EH (cell line): Measurements from ENCODE around the gene EML5.

ENCODE experiments used
- DNase-seq: peaks from one replicate; pipeline ENCODE4 v3.0.0-alpha.2; 2015; ENCODE audit warnings: low read depth

EML5 gene

DNA sequence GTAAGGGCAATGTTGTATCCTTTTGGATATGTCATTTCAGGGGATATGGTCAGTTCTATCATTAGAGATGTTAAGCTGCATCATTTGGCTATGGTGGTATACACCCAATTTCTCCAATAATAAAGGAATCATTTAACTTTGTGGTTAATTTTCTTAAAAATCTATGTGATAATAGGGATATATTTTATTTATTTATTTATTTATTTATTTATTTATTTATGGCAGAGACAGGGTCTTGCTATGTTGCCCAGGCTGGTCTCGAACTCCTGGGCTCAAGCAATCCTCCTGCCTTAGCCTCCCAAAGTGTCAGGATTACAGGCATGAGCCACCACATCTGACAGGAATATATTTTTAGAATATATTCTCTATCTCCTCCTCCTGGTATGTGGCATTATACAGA is 85.7 kb downstream of the EML5 start:
- DNase-seq: no peak

DNA sequence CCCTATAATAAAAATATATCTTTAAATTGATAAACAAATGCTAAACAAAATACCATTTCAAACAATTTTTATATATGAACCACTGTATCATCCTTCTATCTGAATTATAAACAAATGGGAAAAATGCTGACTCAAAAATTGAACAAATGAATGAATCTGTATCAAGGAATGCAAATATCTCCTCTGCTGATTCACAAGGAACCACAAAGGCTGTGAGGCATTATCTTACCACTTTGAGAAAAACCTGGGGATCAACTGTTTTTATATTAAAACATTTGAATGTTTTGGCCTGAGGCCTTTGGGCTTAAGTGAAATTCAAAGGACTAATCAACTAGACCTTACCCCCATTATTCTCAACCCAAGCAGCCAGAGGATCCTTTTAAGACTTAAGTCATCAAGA is 86.3 kb downstream of the EML5 start:
- peak; percentile 31 for DNase-seq

DNA sequence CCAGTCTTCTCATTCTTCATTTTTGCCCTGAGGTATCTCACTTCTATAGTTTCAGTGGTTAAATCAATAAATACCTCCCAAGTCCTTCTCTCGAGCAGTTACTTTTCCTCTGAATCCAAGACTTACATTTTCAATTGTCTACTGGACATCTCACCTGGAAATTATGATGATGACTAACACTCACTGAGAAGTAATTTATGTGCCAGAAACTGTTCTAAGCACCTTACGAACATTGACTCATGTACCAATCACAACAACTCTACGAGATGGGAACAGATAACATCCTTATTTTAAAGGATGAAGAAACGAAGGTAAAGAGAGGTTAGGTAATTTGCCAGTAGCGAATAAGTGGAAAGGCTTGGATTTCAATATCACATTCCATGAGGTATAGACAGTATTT is 94.1 kb downstream of the EML5 start:
- DNase-seq: no peak

GRCh38 chr14:88695870-88696269 is 96.9 kb downstream of the EML5 start:
- DNase-seq: peak; percentile 50

DNA sequence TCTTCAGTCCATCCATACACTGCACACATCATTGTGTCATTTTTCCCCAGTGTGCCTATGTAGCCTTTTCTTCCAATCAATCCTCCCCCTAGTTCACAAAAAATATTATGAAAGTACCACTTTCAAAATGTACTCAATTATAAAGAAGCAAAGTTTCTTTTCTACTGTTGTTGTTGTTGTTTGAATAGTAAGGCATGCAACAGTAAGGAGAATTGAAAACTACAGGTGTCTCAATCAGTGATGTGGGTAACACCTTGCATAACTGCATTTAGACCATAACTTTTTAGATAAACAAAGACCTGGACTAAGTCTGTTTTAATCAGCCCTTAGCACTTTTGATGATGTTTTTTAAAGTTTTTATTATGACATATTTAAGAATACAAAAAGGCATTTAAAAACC is 104.4 kb downstream of the EML5 start:
- DNase-seq: no peak

DNA sequence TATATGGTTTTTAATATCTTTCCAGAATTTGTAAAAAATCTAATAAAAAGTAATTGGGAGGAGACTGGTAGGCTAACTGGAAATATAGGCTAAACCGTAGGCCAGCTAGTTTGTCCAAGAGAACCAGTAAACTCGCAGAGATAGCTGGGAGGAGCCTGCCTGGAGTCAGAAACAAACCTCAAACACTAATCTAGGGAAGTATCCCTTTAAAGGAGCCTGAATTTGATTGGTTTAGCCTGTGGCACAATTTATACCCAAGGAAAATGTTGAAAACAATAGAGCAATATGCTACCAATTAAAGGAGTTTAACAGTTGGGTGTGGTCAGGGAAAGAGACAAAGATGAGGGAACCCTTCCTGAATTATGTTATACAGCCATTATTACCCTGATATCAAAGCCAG is 109.6 kb downstream of the EML5 start:
- no peak for DNase-seq

GRCh38 chr14:88682495-88683114 is 110.1 kb downstream of the EML5 start:
- no peak for DNase-seq

DNA sequence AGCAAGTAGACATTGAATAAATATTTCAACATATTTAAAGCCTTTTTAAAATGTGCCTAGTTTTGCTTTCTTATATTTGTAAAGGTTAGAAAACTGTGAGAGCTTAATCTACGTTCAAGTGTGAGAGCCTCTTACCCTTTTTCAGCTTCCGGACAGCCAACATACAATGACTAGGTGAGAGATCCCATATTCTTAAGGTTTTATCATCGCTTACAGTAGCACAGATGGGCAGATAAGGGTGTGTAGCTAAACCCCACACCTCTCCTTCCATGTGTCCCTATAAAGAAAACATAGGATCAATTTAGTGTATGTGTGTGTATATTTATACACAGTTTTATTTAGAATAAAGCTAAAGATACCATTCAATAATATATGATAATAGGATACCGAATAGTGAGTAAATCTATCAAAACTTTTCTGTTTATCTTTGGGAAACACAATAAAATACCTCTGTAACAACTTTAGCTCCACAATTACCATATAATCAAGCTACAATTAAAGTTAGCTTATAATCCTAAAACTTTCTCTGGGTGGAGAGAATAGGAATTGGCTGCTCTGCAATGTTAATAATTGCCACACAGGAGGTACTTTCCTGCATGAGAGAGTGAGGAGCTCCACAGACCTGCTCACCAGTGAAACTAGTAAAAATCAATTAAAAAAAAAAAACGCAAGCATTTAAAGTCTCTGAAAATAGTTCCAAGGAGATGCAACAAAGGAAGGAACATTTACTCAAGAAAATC is 110.8 kb downstream of the EML5 start:
- DNase-seq: no peak

DNA sequence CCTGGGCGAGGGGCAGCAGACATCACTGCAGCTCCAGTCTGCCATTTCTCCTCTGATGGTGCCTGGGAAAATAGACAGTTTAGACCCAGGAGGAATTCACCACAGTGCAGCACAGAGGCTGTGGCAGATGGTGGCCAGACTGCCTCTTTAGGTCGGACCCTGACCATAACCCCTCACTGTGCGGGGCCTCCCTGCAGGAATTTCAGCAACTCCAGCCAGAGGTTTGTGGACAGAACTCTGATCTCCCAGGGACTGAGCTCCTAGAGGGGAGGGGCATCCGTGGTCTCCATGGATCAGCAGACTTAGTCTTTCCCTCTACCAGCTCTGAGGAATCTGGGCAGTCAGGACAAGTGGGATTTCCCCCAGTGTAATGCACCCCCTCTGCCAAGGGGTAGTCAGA is 123.4 kb downstream of the EML5 start:
- no peak for DNase-seq

- DNase-seq: no peak
Measured at GRCh38 chr14:88668448-88669116, 124.2 kb downstream of the EML5 start.

GRCh38 chr14:88667555-88668273 is 125.0 kb downstream of the EML5 start:
- peak; percentile 81 for DNase-seq

GRCh38 chr14:88660056-88660455 is 132.7 kb downstream of the EML5 start:
- DNase-seq: peak; percentile 62

DNA sequence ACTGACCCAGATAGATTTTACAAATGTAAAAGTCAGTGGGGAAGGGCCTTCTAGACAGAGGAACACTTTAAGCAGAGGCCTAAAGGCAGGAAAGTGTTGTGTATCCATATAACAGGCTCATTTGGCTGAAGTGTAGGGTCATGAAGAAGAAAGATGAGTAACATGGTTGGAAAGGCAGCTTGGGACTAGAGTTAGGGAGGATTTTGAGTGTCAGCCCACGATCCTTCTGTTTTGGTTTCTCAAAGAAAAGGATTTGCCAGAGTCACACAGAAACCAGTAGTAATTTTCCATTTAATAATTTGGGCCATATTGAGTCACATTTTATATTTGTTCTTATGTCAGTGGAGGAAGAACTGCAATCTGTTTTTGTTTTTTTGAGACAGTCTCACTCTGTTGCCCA is 153.5 kb downstream of the EML5 start:
- DNase-seq: no peak

- DNase-seq: no peak
Measured at GRCh38 chr14:88632512-88632911, 160.2 kb downstream of the EML5 start.

- DNase-seq: no peak
Measured at GRCh38 chr14:88631091-88631490, 161.7 kb downstream of the EML5 start.

DNA sequence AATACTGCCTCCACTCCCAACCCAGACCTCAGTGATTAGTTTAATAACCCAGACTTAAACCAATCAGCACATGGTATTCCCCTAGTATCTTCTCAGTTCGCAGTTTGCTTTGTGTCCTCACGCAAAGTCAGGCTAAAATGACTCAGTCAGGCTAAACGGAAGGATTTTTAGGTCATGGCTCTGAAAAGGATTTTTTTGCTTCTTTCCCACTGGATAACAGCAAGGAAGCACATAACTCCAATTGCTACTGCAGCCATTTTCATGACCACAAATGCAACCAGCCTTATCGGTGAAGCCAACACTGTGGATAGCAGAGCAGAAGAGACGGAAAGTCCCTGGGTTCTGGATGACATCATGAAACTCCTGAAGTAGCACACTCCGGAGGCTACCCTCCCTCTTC is 162.2 kb downstream of the EML5 start:
- DNase-seq: peak; percentile 55

DNA sequence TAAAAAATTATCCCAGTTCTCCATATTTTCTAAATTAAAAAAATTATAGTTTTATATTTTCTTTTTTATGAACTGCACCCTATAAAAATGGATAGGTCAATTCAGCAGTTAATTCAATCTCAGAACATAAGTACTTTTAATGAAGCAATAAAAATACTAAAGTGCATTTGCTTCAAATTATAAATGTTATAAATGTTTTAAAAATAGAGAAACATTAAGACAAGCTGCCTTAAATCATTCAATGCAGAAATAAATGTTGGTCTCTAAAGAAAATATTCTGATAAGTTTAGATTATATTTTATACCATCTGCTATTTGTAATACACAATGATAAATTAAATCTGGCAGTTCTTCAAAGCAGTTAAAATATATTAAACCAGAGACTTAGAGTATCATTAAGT is 164.3 kb downstream of the EML5 start:
- no peak for DNase-seq

- no peak for DNase-seq
Measured at GRCh38 chr14:88628033-88628432, 164.7 kb downstream of the EML5 start.

- DNase-seq: no peak
Measured at GRCh38 chr14:88625671-88626070, 167.1 kb downstream of the EML5 start.

DNA sequence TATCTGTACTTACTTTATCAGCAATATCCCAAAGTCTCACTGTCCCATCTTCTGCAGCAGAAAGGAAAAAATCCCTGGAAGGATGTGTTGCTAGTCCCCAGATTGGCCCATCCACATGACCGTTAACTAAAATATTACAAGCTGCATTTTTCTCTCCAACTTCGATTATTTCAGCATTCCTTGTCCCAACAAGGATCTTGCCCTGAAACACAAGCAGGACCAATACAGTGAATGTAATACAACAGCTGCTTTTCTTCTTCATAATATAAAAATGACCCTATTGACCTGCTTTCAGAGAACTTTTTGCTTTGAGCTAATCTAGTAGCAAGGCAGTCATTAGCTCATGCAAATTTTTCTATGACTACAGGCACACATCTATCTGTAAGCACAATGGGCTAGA is 171.7 kb downstream of the EML5 start:
- peak; percentile 45 for DNase-seq

DNA sequence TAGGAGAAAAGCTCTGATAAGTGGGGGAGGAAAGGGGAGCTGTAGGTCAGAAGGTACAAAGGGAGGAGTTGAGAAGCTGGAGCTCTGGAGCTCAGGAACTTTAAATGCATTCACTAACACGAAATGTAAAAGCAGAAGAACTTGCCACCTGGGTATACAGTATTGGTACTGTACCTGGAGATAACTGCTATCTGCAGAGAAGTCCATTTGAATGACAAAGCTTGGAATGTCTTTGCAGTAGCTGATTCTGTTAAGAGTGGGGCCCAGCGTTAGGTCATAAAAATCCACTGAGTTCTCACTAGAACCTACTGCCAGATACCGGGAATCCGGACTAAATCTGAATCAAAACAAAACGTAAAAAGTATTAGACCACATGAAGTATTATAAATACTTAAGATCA is 174.3 kb downstream of the EML5 start:
- no peak for DNase-seq

DNA sequence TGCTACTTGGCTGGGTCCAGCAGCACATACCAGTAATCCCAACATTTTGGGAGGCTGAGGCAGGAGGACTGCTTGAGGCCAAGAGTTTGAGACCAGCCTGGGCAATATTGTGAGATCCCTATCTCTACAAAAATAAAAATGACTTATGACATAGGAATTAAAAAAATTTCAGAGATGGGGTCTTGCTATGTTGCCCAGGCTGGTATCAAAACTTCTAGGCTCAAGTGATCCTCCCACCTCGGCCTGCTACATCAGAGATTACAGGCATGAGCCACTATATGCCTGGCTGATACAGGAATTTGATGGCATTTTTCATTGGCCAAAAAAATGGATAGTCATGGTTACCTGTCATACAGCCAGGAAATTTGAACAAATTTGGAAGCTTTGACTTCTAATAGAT is 175.3 kb downstream of the EML5 start:
- DNase-seq: no peak

GRCh38 chr14:88616697-88617096 is 176.1 kb downstream of the EML5 start:
- DNase-seq: no peak
